Measurements from ENCODE around the gene MR1. TPM values are rescaled to one million over a fixed set of nuclear protein-coding genes. Genes with fewer than 3 reads are reported as not detected.
A peak's percentile ranks its signal among the peaks of the same experiment; 100 is the strongest.

MR1 gene
- total and polyA plus RNA-seq, 2 of the 13 experiments (the other 11 are each of a cell fraction or from before 2014, with no cell fraction given): 7.7 to 10.4 TPM

DNA sequence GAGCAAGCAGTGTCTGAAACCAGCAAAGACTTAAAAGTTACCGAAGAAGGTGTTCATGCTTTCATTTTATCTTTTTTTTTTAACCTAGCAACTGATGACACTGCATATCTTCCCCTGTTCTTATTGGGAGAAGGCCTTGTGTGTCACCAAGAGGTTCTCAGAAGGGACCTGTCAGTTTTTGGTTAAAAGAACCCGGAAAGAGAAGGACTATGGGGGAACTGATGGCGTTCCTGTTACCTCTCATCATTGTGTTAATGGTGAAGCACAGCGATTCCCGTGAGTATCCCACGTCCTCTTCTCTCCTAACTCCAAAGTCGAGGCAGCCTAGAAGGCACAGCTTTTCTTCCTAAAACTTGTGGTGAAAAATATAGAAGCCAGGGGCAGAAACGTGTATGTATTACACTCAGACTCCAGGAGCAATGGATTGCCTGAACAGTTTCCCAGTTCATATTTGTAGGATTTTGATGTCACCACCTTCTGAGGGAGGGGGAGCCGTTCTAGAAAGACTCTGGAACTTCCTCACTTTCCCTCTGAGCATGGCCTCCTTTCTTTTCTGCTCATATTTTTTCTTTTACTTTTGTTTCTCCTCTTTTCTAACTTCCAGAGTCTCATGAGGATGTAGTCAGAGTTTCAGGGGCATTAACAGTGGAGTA lies at the start of gene MR1 (continued):
- TF ChIP-seq, protein P1, sequence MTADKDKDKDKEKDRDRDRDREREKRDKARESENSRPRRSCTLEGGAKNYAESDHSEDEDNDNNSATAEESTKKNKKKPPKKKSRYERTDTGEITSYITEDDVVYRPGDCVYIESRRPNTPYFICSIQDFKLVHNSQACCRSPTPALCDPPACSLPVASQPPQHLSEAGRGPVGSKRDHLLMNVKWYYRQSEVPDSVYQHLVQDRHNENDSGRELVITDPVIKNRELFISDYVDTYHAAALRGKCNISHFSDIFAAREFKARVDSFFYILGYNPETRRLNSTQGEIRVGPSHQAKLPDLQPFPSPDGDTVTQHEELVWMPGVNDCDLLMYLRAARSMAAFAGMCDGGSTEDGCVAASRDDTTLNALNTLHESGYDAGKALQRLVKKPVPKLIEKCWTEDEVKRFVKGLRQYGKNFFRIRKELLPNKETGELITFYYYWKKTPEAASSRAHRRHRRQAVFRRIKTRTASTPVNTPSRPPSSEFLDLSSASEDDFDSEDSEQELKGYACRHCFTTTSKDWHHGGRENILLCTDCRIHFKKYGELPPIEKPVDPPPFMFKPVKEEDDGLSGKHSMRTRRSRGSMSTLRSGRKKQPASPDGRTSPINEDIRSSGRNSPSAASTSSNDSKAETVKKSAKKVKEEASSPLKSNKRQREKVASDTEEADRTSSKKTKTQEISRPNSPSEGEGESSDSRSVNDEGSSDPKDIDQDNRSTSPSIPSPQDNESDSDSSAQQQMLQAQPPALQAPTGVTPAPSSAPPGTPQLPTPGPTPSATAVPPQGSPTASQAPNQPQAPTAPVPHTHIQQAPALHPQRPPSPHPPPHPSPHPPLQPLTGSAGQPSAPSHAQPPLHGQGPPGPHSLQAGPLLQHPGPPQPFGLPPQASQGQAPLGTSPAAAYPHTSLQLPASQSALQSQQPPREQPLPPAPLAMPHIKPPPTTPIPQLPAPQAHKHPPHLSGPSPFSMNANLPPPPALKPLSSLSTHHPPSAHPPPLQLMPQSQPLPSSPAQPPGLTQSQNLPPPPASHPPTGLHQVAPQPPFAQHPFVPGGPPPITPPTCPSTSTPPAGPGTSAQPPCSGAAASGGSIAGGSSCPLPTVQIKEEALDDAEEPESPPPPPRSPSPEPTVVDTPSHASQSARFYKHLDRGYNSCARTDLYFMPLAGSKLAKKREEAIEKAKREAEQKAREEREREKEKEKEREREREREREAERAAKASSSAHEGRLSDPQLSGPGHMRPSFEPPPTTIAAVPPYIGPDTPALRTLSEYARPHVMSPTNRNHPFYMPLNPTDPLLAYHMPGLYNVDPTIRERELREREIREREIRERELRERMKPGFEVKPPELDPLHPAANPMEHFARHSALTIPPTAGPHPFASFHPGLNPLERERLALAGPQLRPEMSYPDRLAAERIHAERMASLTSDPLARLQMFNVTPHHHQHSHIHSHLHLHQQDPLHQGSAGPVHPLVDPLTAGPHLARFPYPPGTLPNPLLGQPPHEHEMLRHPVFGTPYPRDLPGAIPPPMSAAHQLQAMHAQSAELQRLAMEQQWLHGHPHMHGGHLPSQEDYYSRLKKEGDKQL (CRISPR knock-in tag; IDR thresholded peaks at IDR 0.05; ENCODE audit: low read depth): no peak
- TF ChIP-seq ZNF589 (CRISPR knock-in tag; conservative IDR thresholded peaks at IDR 0.05): no peak
- no peak for TF ChIP-seq ZNF556 (CRISPR knock-in tag; IDR thresholded peaks at IDR 0.05; ENCODE audit: borderline replicate concordance)
- 0 out of 2 replicates have a peak, but pooled peaks have one; percentile 11 for TF ChIP-seq ZNF335 (CRISPR knock-in tag; IDR thresholded peaks at IDR 0.05)
- no peak for TF ChIP-seq MLLT10 (CRISPR knock-in tag; IDR thresholded peaks at IDR 0.05)
- peak; percentile 36; the same call in 1 of the 2 replicates for TF ChIP-seq ELF1 (CRISPR knock-in tag; IDR thresholded peaks at IDR 0.05)

- H3K4me1 ChIP-seq (ENCODE audit: insufficient read depth, low read length): peaks cover 13% of the 10 kb centered on the region
- CTCF ChIA-PET (ENCODE audit: low intra/inter-chr PET ratio, low total read pairs): no interaction called here
- FAIRE-seq (peak; percentile 63), ATAC-seq (no peak; the same call in 2 of the 3 replicates), DNase-seq (ENCODE audit: low spot score) (peak; percentile 47)
- no TSS peak for BruUV-seq (replicated peaks)
- WGBS (ENCODE audit: low lambda C conversion rate): 79% methylated on average over 8 of the region's 8 CpGs
- H3K4me3 ChIP-seq (replicated peaks in 1 of 3; ENCODE audit: insufficient read depth in 1 of 3, low read depth in 2 of 3, low read length in 3 of 3): no peak overlapping the region
- intact Hi-C loops (cut with micrococcal nuclease; ENCODE audit: unreplicated experiment): no loop called here
- H2AFZ ChIP-seq (ENCODE audit: low read length): no peak overlapping the region
- no peak overlapping the region for H3K9ac ChIP-seq (ENCODE audit: insufficient read depth, low read depth, low read length)
- H3K9me3 ChIP-seq (ENCODE audit: low read length): no peaks in the 10 kb centered on the region
- in situ Hi-C loops (cut with HindIII; ENCODE audit: extremely low pct_ligation_motif_present, low pct_unique_long_range_greater_than_20kb): no loop called here
- no peak overlapping the region for H3K4me2 ChIP-seq (ENCODE audit: low read depth, low read length)
- POLR2A ChIA-PET: no interaction called here
- H3K27ac ChIP-seq (ENCODE audit: extremely low read length, insufficient read depth, low read length): no peak overlapping the region
- no peaks in the 10 kb centered on the region for H3K79me2 ChIP-seq (ENCODE audit: insufficient read depth, low read length)
- no peaks in the 10 kb centered on the region for H3K27me3 ChIP-seq (ENCODE audit: control insufficient read depth in 1 of 2, insufficient read depth in 2 of 2, low read length in 2 of 2)
- H4K20me1 ChIP-seq (ENCODE audit: insufficient read depth, low read length): no peaks in the 10 kb centered on the region
- H3K36me3 ChIP-seq (replicated peaks in 1 of 2; ENCODE audit: control insufficient read depth in 1 of 2, insufficient read depth in 2 of 2, low read length in 2 of 2): peaks cover 14 to 68% of the 10 kb centered on the region in 2 experiments
- TF ChIP-seq AGO1 (IDR thresholded peaks at IDR 0.05; ENCODE audit: low read depth, low read length, poor library complexity, severe bottlenecking) (no peak), SOX5 (CRISPR knock-in tag; IDR thresholded peaks at IDR 0.05; ENCODE audit: borderline replicate concordance) (peak; percentile 51; the same call in 1 of the 2 replicates), HNF4A (CRISPR knock-in tag; IDR thresholded peaks at IDR 0.05) (0 out of 2 replicates have a peak, but pooled peaks have one; percentile 9), RARA (CRISPR knock-in tag; IDR thresholded peaks at IDR 0.05) (peak; percentile 30; the same call in 1 of the 2 replicates), NFIC (IDR thresholded peaks at IDR 0.05; ENCODE audit: low read length) (0 out of 2 replicates have a peak, but pooled peaks have one; percentile 22), NR2C2 (CRISPR knock-in tag; IDR thresholded peaks at IDR 0.05; ENCODE audit: borderline replicate concordance) (no peak), SOX13 (IDR thresholded peaks at IDR 0.05) (no peak), SOX13 (CRISPR knock-in tag; conservative IDR thresholded peaks at IDR 0.05 in 1 of 2, IDR thresholded peaks at IDR 0.05 in 1 of 2) (peak in 1 of 2 experiments; percentile 80; a peak in 2 of 4 replicates), AKAP8 (CRISPR knock-in tag; IDR thresholded peaks at IDR 0.05) (no peak), REPIN1 (CRISPR knock-in tag; IDR thresholded peaks at IDR 0.05; ENCODE audit: borderline replicate concordance, low read depth) (0 out of 2 replicates have a peak, but pooled peaks have one; percentile 28), BHLHE40 (IDR thresholded peaks at IDR 0.05; ENCODE audit: low read length) (0 out of 2 replicates have a peak, but pooled peaks have one; percentile 52), SOX6 (IDR thresholded peaks at IDR 0.05) (no peak), SOX6 (CRISPR knock-in tag; IDR thresholded peaks at IDR 0.05) (peak; percentile 62), SKI (IDR thresholded peaks at IDR 0.05; ENCODE audit: partially characterized antibody) (peak; percentile 74)
These were observed 45.5 kb upstream of the MR1 start for GRCh38 chr1:180988253-180988752.
